Parathyroid adenoma (tissue), 2 donors: ENCODE measurements around the gene SLC38A7.

ENCODE experiments used
- H2AFZ ChIP-seq: fragments of 300-600 bp; sonication (generic); one replicate; pipeline ENCODE4 v1.7.0; 2017; ENCODE audit warnings: antibody characterized with exemption, mild to moderate bottlenecking
- H3K27ac ChIP-seq: fragments of 300-600 bp; sonication (generic); one replicate; pipeline ENCODE4 v1.7.0; 2017
- H3K27me3 ChIP-seq: fragments of 300-600 bp; sonication (generic); one replicate; pipeline ENCODE4 v1.7.0; 2017; ENCODE audit warnings: low read length; ENCODE audit not compliant: control insufficient read depth, insufficient read depth
- H3K36me3 ChIP-seq: fragments of 300-600 bp; sonication (generic); one replicate; pipeline ENCODE4 v1.7.0; 2017; ENCODE audit warnings: low read length; ENCODE audit not compliant: control insufficient read depth, insufficient read depth
- H3K4me1 ChIP-seq: fragments of 300-600 bp; sonication (generic); one replicate; pipeline ENCODE4 v1.7.0; 2017; ENCODE audit warnings: control low read depth
- H3K4me2 ChIP-seq: fragments of 300-600 bp; sonication (generic); one replicate; pipeline ENCODE4 v1.7.0; 2017; ENCODE audit warnings: low read length
- H3K4me3 ChIP-seq: fragments of 300-600 bp; sonication (generic); one replicate; pipeline ENCODE4 v1.7.0; 2017; ENCODE audit warnings: low read depth, low read length
- H3K79me2 ChIP-seq: fragments of 300-600 bp; sonication (generic); one replicate; pipeline ENCODE4 v1.7.0; 2017; ENCODE audit warnings: control low read depth
- H3K9ac ChIP-seq: fragments of 300-600 bp; sonication (generic); one replicate; pipeline ENCODE4 v1.7.0; 2017; ENCODE audit warnings: mild to moderate bottlenecking
- H3K9me3 ChIP-seq: fragments of 300-600 bp; sonication (generic); one replicate; pipeline ENCODE4 v1.7.0; 2017; ENCODE audit warnings: low read length; ENCODE audit not compliant: control insufficient read depth
- CTCF ChIP-seq: fragments of 300-600 bp; sonication (generic); IDR thresholded peaks from one replicate; pipeline ENCODE4 v1.7.0; 2017; ENCODE audit warnings: antibody characterized with exemption, mild to moderate bottlenecking
- donor health status: primary hyperparathyroidism.

Gene SLC38A7

GRCh38 chr16:58649707-58650106 is 34.9 kb downstream of the SLC38A7 start:
- TF ChIP-seq CTCF: no peak
- H3K79me2 ChIP-seq: no peaks in the 10 kb centered on the region
- H3K9me3 ChIP-seq: no peaks in the 10 kb centered on the region
- H3K9ac ChIP-seq: no peak overlapping the region
- H3K27ac ChIP-seq: no peak overlapping the region
- no peak overlapping the region for H3K4me3 ChIP-seq
- peaks cover 2% of the 10 kb centered on the region for H3K4me1 ChIP-seq
- no peak overlapping the region for H2AFZ ChIP-seq
- no peak overlapping the region for H3K4me2 ChIP-seq
- no peaks in the 10 kb centered on the region for H3K27me3 ChIP-seq
- no peaks in the 10 kb centered on the region for H3K36me3 ChIP-seq

DNA sequence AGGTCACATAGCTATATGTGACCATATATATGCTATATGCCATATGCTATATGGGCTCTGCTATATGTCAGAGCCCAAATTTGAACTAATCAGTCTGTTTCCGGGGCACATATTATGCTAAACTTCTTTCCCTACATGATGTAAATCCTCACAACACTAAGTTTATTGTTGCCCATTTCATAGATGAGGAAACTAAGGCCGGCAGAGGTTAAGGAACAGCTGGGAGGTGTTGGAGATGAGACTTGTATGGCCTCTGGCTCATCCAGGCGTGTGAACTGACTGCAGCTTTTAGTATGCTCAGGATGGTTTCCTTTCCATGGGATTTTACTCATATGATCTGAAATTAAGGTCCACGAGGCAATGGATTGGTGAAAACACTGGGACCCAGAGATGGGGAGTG is 37.5 kb downstream of the SLC38A7 start:
- no peak overlapping the region for H2AFZ ChIP-seq
- no peak overlapping the region for H3K4me3 ChIP-seq
- no peak overlapping the region for H3K4me2 ChIP-seq
- no peak overlapping the region for H3K9ac ChIP-seq
- no peak overlapping the region for H3K27ac ChIP-seq
- H3K79me2 ChIP-seq: no peaks in the 10 kb centered on the region
- H3K9me3 ChIP-seq: no peaks in the 10 kb centered on the region
- H3K36me3 ChIP-seq: no peaks in the 10 kb centered on the region
- no peak for TF ChIP-seq CTCF
- H3K27me3 ChIP-seq: no peaks in the 10 kb centered on the region
- H3K4me1 ChIP-seq: peaks cover 2% of the 10 kb centered on the region

- Histone ChIP-seq H2AFZ (peak overlapping the region; percentile 33), H3K9me3 (no peaks in the 10 kb centered on the region), H3K27me3 (no peaks in the 10 kb centered on the region), H3K4me2 (no peak overlapping the region), H3K27ac (no peak overlapping the region), H3K9ac (no peak overlapping the region), H3K36me3 (no peaks in the 10 kb centered on the region), H3K4me1 (peaks cover 2% of the 10 kb centered on the region), H3K4me3 (no peak overlapping the region), H3K79me2 (no peaks in the 10 kb centered on the region)
- TF ChIP-seq CTCF: no peak
Observed at GRCh38 chr16:58644765-58645487, 39.6 kb downstream of the SLC38A7 start.

- no peaks in the 10 kb centered on the region for H3K27me3 ChIP-seq
- no peak overlapping the region for H3K9ac ChIP-seq
- no peak for TF ChIP-seq CTCF
- no peaks in the 10 kb centered on the region for H3K79me2 ChIP-seq
- no peaks in the 10 kb centered on the region for H3K9me3 ChIP-seq
- H3K36me3 ChIP-seq: no peaks in the 10 kb centered on the region
- H3K4me2 ChIP-seq: no peak overlapping the region
- no peak overlapping the region for H3K27ac ChIP-seq
- no peak overlapping the region for H3K4me3 ChIP-seq
- no peak overlapping the region for H2AFZ ChIP-seq
- peaks cover 2% of the 10 kb centered on the region for H3K4me1 ChIP-seq
Observed at GRCh38 chr16:58644108-58644507, 40.5 kb downstream of the SLC38A7 start.

DNA sequence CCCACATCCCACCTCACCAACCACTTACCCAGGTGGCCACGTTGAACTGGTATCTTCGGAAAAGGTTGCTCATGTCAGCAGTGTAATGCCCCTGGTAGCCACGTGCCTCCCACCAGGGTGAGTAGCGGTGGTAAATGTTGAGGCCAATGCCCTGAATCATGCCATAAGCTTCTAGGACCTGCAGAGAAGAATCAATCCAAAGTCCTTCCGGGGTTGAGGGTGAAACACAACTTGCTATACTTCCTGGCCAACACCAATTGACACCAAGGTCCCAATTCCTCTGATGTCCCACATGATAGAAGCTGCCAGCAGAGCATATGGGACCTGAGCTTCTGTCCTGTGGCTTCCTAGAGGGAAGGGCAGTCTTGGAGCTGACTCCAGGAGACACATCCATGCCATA is 43.6 kb downstream of the SLC38A7 start:
- Histone ChIP-seq H2AFZ (no peak overlapping the region), H3K79me2 (no peaks in the 10 kb centered on the region), H3K27me3 (no peaks in the 10 kb centered on the region), H3K4me1 (no peaks in the 10 kb centered on the region), H3K27ac (no peak overlapping the region), H3K9ac (no peak overlapping the region), H3K9me3 (no peaks in the 10 kb centered on the region), H3K4me2 (no peak overlapping the region), H3K4me3 (no peak overlapping the region), H3K36me3 (no peaks in the 10 kb centered on the region)
- no peak for TF ChIP-seq CTCF
